Neural cell (in vitro differentiated cells): Measurements from ENCODE around the gene MED19. TPM values are rescaled to one million over a fixed set of nuclear protein-coding genes. Genes with fewer than 3 reads are reported as not detected.

Source experiments
- H2AFZ ChIP-seq: fragments of 200-600, 300-800 bp; sonication (generic), shearing (Covaris generic); 2 replicates; pipeline ENCODE4 v1.6.0; 2014; ENCODE audit warnings: low read depth, mild to moderate bottlenecking, antibody characterized with exemption, low read length, moderate library complexity
- H3F3A ChIP-seq: fragments of 200-600 bp; shearing (Covaris generic); 2 replicates; pipeline ENCODE4 v1.6.1; 2016; ENCODE audit warnings: mild to moderate bottlenecking, moderate library complexity, mixed read lengths, antibody characterized with exemption, low read length; ENCODE audit not compliant: insufficient read depth, poor library complexity, severe bottlenecking
- H3K27ac ChIP-seq: fragments of 200-600, 300-800 bp; sonication (generic), shearing (Covaris generic); 2 replicates; pipeline ENCODE4 v1.5.1; 2014; ENCODE audit warnings: mild to moderate bottlenecking, low read length, moderate library complexity
- H3K27me3 ChIP-seq: fragments of 300-800, 200-600 bp; sonication (generic), shearing (Covaris generic); 2 replicates; pipeline ENCODE4 v1.6.0; 2014; ENCODE audit warnings: mild to moderate bottlenecking, low read depth, low read length, moderate library complexity; ENCODE audit not compliant: insufficient read depth
- H3K36me3 ChIP-seq: fragments of 300-800, 200-600 bp; sonication (generic), shearing (Covaris generic); 2 replicates; pipeline ENCODE4 v1.5.1; 2014; ENCODE audit warnings: mild to moderate bottlenecking, antibody characterized with exemption, low read length, moderate library complexity; ENCODE audit not compliant: insufficient read depth
- H3K4me2 ChIP-seq: fragments of 300-800, 200-600 bp; sonication (generic), shearing (Covaris generic); 2 replicates; pipeline ENCODE4 v1.6.0; 2014; ENCODE audit warnings: mild to moderate bottlenecking, low read length
- H3K4me3 ChIP-seq: fragments of 300-800, 200-600 bp; sonication (generic), shearing (Covaris generic); 2 replicates; pipeline ENCODE4 v1.5.1; 2014; ENCODE audit warnings: mild to moderate bottlenecking, low read length, moderate library complexity
- H3K79me2 ChIP-seq: fragments of 200-600 bp; shearing (Covaris generic); replicated peaks from 2 replicates; pipeline ENCODE4 v1.6.0; 2014; ENCODE audit warnings: mild to moderate bottlenecking, low read length, moderate library complexity; ENCODE audit not compliant: insufficient read depth
- H3K9ac ChIP-seq: fragments of 300-800, 200-600 bp; sonication (generic), shearing (Covaris generic); 2 replicates; pipeline ENCODE4 v1.6.1; 2016; ENCODE audit warnings: mild to moderate bottlenecking, low read length, mixed read lengths
- H3K9me2 ChIP-seq: fragments of 200-600 bp; shearing (Covaris generic); 2 replicates; pipeline ENCODE4 v1.6.1; 2016; ENCODE audit warnings: mild to moderate bottlenecking, low read length, mixed read lengths; ENCODE audit not compliant: insufficient read depth
- H3K9me3 ChIP-seq: fragments of 200-600, 300-800 bp; sonication (generic), shearing (Covaris generic); 2 replicates; pipeline ENCODE4 v1.6.1; 2016; ENCODE audit warnings: mild to moderate bottlenecking, mixed run types, low read length, moderate library complexity, mixed read lengths
- H4K20me1 ChIP-seq: fragments of 200-600 bp; shearing (Covaris generic); 2 replicates; pipeline ENCODE4 v1.6.1; 2016; ENCODE audit warnings: mild to moderate bottlenecking, mixed run types; ENCODE audit not compliant: insufficient read depth
- CTCF ChIP-seq: fragments of 450-650 bp; IDR thresholded peaks from 2 replicates; pipeline ENCODE4 v1.5.1; 2014; ENCODE audit warnings: antibody characterized with exemption, mild to moderate bottlenecking, moderate library complexity; ENCODE audit not compliant: poor library complexity, severe bottlenecking
- EP300 ChIP-seq: fragments of 450-650 bp; conservative IDR thresholded peaks from 2 replicates; pipeline ENCODE4 v1.6.1; 2014; ENCODE audit warnings: antibody characterized with exemption, mild to moderate bottlenecking, moderate library complexity; ENCODE audit not compliant: poor library complexity, severe bottlenecking
- EZH2 ChIP-seq: fragments of 200-600, 300-800 bp; shearing (Covaris generic), sonication (generic); IDR thresholded peaks from 2 replicates; pipeline ENCODE4 v1.6.1; 2014; ENCODE audit warnings: antibody characterized with exemption, low read length, borderline replicate concordance, mild to moderate bottlenecking; ENCODE audit not compliant: insufficient read depth, poor library complexity, severe bottlenecking
- MXI1 ChIP-seq: fragments of 450-650 bp; conservative IDR thresholded peaks from 2 replicates; pipeline ENCODE4 v1.6.1; 2014; ENCODE audit warnings: antibody characterized with exemption, mild to moderate bottlenecking; ENCODE audit not compliant: poor library complexity, severe bottlenecking
- POLR2AphosphoS5 ChIP-seq: IDR thresholded peaks from 2 replicates; pipeline ENCODE4 v1.6.1; 2012
- RAD21 ChIP-seq: fragments of 450-650 bp; conservative IDR thresholded peaks from 2 replicates; pipeline ENCODE4 v1.6.1; 2014; ENCODE audit warnings: antibody characterized with exemption, mild to moderate bottlenecking, moderate library complexity
- REST ChIP-seq: IDR thresholded peaks from 2 replicates; pipeline ENCODE4 v1.6.1; 2012; ENCODE audit warnings: borderline replicate concordance
- SMC3 ChIP-seq: fragments of 450-650 bp; conservative IDR thresholded peaks from 2 replicates; pipeline ENCODE4 v1.6.1; 2014; ENCODE audit warnings: antibody characterized with exemption, mild to moderate bottlenecking, moderate library complexity; ENCODE audit not compliant: poor library complexity
- TAF1 ChIP-seq: IDR thresholded peaks from 2 replicates; pipeline ENCODE4 v1.6.1; 2012; ENCODE audit warnings: low read depth
- polyA plus RNA-seq: library from polyadenylated mRNA; depleted of rRNA; stranded (reverse); fragments of >200 nt; gene quantifications from 2 replicates; pipeline ENCODE4 v1.2.3, GENCODE V29; 2014

Gene MED19
- polyA plus RNA-seq, 1 donor from 2014 or later, result 46.4 TPM

DNA sequence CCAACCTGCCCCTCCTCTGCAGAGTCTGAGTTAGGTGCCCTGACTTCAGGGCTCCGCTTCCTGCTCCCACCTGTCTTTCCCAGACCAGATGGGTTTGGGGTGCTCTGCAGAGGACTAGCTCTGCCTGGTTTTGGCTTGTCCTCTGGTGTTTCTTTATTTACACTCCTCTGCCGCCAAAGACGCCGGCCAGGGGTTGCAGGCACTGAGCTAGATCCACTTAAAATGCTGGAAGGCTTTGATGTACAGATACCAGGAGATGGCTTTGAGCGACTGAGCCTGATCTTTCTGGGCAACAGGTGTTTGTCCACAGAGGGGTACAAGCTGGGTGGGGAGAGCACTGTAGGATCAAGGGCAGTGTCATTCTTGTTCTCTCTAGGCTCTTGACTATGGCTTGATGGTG lies 33.2 kb upstream of the MED19 start:
- Histone ChIP-seq H3K36me3 (peaks cover 15% of the 10 kb centered on the region), H3K9ac (no peak overlapping the region), H3K79me2 (peaks cover 17% of the 10 kb centered on the region), H3K4me3 (no peak overlapping the region), H3F3A (peaks cover 3% of the 10 kb centered on the region), H3K9me2 (no peaks in the 10 kb centered on the region), H4K20me1 (no peaks in the 10 kb centered on the region), H3K9me3 (no peaks in the 10 kb centered on the region), H3K4me2 (no peak overlapping the region), H3K27ac (no peak overlapping the region), H3K27me3 (no peaks in the 10 kb centered on the region), H2AFZ (no peak overlapping the region)
- TF ChIP-seq REST, result no peak
- TF ChIP-seq SMC3, result no peak
- no peak for TF ChIP-seq MXI1
- no peak for TF ChIP-seq EZH2
- no peak for TF ChIP-seq POLR2AphosphoS5
- TF ChIP-seq CTCF, result no peak
- TF ChIP-seq TAF1, result no peak
- TF ChIP-seq RAD21, result no peak
- no peak for TF ChIP-seq EP300

DNA sequence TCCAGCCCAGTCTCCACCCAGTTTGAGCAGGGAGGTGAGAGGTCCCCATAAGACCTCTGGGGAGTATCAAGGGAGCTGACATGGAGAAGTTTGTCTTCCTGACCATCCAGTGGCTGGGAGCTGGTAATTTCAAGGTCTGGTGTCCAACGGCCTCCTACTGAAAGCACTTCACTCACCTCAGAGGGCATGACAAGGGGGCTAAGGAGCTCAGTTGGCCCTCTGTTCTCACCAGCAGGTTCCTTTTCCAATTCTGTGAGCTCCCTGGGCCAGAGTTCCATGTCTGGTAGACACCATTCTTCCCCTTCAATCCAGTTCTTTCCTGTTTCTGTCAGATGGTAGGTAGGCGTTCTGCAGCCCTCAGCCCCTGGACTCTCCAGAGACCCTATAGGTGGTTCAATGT lies 32.3 kb upstream of the MED19 start:
- Histone ChIP-seq H3K27me3 (no peaks in the 10 kb centered on the region), H2AFZ (no peak overlapping the region), H3K4me2 (no peak overlapping the region), H3K4me3 (no peak overlapping the region), H3F3A (peaks cover 3% of the 10 kb centered on the region), H3K79me2 (peaks cover 17% of the 10 kb centered on the region), H3K36me3 (peaks cover 15% of the 10 kb centered on the region), H4K20me1 (no peaks in the 10 kb centered on the region), H3K9me3 (no peaks in the 10 kb centered on the region), H3K9me2 (no peaks in the 10 kb centered on the region), H3K9ac (no peak overlapping the region), H3K27ac (no peak overlapping the region)
- no peak for TF ChIP-seq CTCF
